Bronchial epithelial cell (primary cell): Measurements from ENCODE around the gene RBPMS2. TPM values are rescaled to one million over a fixed set of nuclear protein-coding genes. Genes with fewer than 3 reads are reported as not detected.

Experiments used
- DNase-seq: peaks from one replicate; pipeline ENCODE4 v3.0.0-alpha.2; 2010; ENCODE audit warnings: low read depth
- FAIRE-seq: peaks from 2 replicates; lab custom pipeline; 2011; peaks lifted over from hg19 to GRCh38; lab: Jason Lieb, UNC
- H3K27me3 ChIP-seq: 2 replicates; pipeline ENCODE4 v1.5.1; 2011; ENCODE audit warnings: low read length; ENCODE audit not compliant: control insufficient read depth, insufficient read depth
- H3K36me3 ChIP-seq: 2 replicates; pipeline ENCODE4 v1.5.1; 2011; ENCODE audit warnings: low read length; ENCODE audit not compliant: control insufficient read depth, insufficient read depth
- H3K4me3 ChIP-seq: 2 replicates; pipeline ENCODE4 v1.5.1; 2011; ENCODE audit warnings: mild to moderate bottlenecking, low read depth, low read length, control low read depth
- total RNA-seq: library from RNA; depleted of rRNA; stranded (reverse); fragments of >200 nt; gene quantifications from 2 replicates; pipeline ENCODE4 v1.2.1, GENCODE V29; 2014
- TF ChIP-seq, protein P1 (sequence below): IDR thresholded peaks from 2 replicates; pipeline ENCODE4 v1.5.1; 2011; ENCODE audit warnings: mild to moderate bottlenecking, moderate library complexity, low read length, control low read depth, inconsistent platforms; ENCODE audit not compliant: insufficient read depth, severe bottlenecking

The RBPMS2 gene
- total RNA-seq, 1 donor from 2014 or later: not detected

DNA sequence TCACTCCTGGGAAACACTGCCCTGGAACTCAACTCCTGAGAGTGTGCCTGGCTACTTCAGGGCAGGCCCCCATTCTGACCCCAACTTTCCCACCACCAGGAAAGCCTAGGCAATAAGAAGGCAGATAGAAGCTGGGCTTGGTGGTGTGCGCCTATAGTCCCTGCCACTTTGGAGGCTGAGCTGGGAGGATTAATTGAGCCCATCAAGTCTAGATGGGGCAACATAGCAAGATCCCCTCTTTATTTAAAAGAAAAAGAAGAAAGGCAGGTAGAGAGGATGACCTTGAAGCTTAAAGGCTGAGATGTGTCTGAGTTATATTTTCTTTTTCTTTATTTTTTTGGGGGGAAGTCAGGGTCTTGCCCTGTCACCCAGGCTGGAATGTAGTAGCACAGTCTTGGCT, 4.2 kb upstream of the RBPMS2 start:
- DNase-seq: no peak
- Histone ChIP-seq H3K4me3 (no peak overlapping the region), H3K27me3 (peaks cover 6% of the 10 kb centered on the region), H3K36me3 (no peaks in the 10 kb centered on the region)
- FAIRE-seq: no peak
- TF ChIP-seq, protein P1, sequence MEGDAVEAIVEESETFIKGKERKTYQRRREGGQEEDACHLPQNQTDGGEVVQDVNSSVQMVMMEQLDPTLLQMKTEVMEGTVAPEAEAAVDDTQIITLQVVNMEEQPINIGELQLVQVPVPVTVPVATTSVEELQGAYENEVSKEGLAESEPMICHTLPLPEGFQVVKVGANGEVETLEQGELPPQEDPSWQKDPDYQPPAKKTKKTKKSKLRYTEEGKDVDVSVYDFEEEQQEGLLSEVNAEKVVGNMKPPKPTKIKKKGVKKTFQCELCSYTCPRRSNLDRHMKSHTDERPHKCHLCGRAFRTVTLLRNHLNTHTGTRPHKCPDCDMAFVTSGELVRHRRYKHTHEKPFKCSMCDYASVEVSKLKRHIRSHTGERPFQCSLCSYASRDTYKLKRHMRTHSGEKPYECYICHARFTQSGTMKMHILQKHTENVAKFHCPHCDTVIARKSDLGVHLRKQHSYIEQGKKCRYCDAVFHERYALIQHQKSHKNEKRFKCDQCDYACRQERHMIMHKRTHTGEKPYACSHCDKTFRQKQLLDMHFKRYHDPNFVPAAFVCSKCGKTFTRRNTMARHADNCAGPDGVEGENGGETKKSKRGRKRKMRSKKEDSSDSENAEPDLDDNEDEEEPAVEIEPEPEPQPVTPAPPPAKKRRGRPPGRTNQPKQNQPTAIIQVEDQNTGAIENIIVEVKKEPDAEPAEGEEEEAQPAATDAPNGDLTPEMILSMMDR: no peak

- H3K36me3 ChIP-seq: no peaks in the 10 kb centered on the region
- peaks cover 10% of the 10 kb centered on the region for H3K27me3 ChIP-seq
- no peak for FAIRE-seq
- H3K4me3 ChIP-seq: no peak overlapping the region
- TF ChIP-seq, protein P1: no peak
- DNase-seq: no peak
Observed at GRCh38 chr15:64779024-64779423, 3.6 kb upstream of the RBPMS2 start.

- FAIRE-seq (no peak), DNase-seq (no peak)
- peaks cover 20% of the 10 kb centered on the region for H3K27me3 ChIP-seq
- H3K4me3 ChIP-seq: no peak overlapping the region
- TF ChIP-seq, protein P1: no peak
- no peaks in the 10 kb centered on the region for H3K36me3 ChIP-seq
Observed at GRCh38 chr15:64776402-64776786, 1.0 kb upstream of the RBPMS2 start.

GRCh38 chr15:64774629-64775493, 528 bp downstream of the RBPMS2 start:
- no peak for FAIRE-seq
- Histone ChIP-seq H3K4me3 (peak overlapping the region; percentile 23), H3K27me3 (peaks cover 20% of the 10 kb centered on the region), H3K36me3 (no peaks in the 10 kb centered on the region)
- TF ChIP-seq, protein P1: no peak
- no peak for DNase-seq

- Histone ChIP-seq H3K27me3 (peaks cover 20% of the 10 kb centered on the region), H3K4me3 (no peak overlapping the region), H3K36me3 (no peaks in the 10 kb centered on the region)
- TF ChIP-seq, protein P1: no peak
- FAIRE-seq (no peak), DNase-seq (no peak)
Observed at GRCh38 chr15:64774037-64774628, 1.3 kb downstream of the RBPMS2 start.
